Suprapubic skin (tissue), 4 donors: ENCODE results near the gene HIVEP2.

ENCODE experiments used
- CTCF ChIP-seq, 2 donors: fragments of 200-600 bp in 1 of 2; fragments of 450-650 bp in 1 of 2; sonication (generic) in 1 of 2; IDR thresholded peaks; one replicate each; pipeline ENCODE4 v1.5.1; 2016 to 2019; ENCODE audit warnings: antibody characterized with exemption in 2 of 2, mild to moderate bottlenecking in 1 of 2, moderate library complexity in 1 of 2
- EP300 ChIP-seq: sonication (generic); formaldehyde crosslinking; IDR thresholded peaks from one replicate; pipeline ENCODE4 v1.6.1; 2017; ENCODE audit warnings: antibody characterized with exemption
- POLR2A ChIP-seq, 2 donors: fragments of 450-650 bp; IDR thresholded peaks; one replicate each; pipeline ENCODE4 v1.6.1; 2017; ENCODE audit warnings: antibody characterized with exemption in 2 of 2, mild to moderate bottlenecking in 2 of 2, moderate library complexity in 2 of 2
- POLR2AphosphoS5 ChIP-seq, 3 donors: sonication (generic); formaldehyde crosslinking; IDR thresholded peaks; one replicate each; pipeline ENCODE4 v1.6.1; 2017; ENCODE audit warnings: antibody characterized with exemption in 3 of 3

GRCh38 chr6:142763205-142763604, 181.8 kb downstream of the HIVEP2 start:
- no peak for TF ChIP-seq CTCF (IDR thresholded peaks at IDR 0.05)
- no peak for TF ChIP-seq POLR2AphosphoS5 (IDR thresholded peaks at IDR 0.05)
- TF ChIP-seq POLR2A (IDR thresholded peaks at IDR 0.05): no peak
- TF ChIP-seq EP300: no peak
